Measurements from ENCODE around the gene POLR1A.

Gene POLR1A

DNA sequence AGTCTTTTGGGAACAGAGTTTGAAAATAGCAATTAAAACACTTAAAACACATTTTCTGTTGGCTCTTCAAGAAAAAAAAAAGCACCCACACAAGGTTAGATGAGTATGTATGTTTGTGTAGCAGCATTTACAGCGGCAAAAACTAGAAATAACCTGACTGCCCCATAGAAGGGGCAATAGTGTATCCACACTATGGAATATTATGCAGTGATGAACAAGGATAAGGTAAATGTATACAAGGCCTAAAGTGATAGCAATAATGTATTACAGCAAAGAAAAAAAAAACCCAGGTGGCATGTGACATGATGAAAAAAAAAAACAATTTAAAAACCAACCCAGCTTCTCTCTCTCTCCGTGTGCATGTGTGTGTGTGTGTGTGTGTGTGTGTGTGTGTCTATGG is 34.8 kb downstream of the POLR1A start:
- ATAC-seq (ENCODE audit: insufficient read depth, low read depth), result no peak
- DNase-seq, result no peak
- no peaks in the 10 kb centered on the region for H3K9me3 ChIP-seq (ENCODE audit: insufficient read depth, low read length, severe bottlenecking)
- no peak overlapping the region for H2AFZ ChIP-seq (ENCODE audit: low read depth, low read length)
- H4K20me1 ChIP-seq (ENCODE audit: insufficient read depth, low read length), result no peaks in the 10 kb centered on the region
- peaks cover 92% of the 10 kb centered on the region for H3K36me3 ChIP-seq (ENCODE audit: insufficient read depth, low read length)
- peaks cover 26% of the 10 kb centered on the region for H3K4me1 ChIP-seq (ENCODE audit: insufficient read depth, low read length)
- no peaks in the 10 kb centered on the region for H3K27me3 ChIP-seq (ENCODE audit: insufficient read depth, low read length, poor library complexity)
- TF ChIP-seq, protein P1, sequence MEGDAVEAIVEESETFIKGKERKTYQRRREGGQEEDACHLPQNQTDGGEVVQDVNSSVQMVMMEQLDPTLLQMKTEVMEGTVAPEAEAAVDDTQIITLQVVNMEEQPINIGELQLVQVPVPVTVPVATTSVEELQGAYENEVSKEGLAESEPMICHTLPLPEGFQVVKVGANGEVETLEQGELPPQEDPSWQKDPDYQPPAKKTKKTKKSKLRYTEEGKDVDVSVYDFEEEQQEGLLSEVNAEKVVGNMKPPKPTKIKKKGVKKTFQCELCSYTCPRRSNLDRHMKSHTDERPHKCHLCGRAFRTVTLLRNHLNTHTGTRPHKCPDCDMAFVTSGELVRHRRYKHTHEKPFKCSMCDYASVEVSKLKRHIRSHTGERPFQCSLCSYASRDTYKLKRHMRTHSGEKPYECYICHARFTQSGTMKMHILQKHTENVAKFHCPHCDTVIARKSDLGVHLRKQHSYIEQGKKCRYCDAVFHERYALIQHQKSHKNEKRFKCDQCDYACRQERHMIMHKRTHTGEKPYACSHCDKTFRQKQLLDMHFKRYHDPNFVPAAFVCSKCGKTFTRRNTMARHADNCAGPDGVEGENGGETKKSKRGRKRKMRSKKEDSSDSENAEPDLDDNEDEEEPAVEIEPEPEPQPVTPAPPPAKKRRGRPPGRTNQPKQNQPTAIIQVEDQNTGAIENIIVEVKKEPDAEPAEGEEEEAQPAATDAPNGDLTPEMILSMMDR (IDR thresholded peaks at IDR 0.05; ENCODE audit: borderline replicate concordance, extremely low read depth, low read length, poor library complexity, severe bottlenecking), result no peak
- TF ChIP-seq EZH2 (IDR thresholded peaks at IDR 0.05; ENCODE audit: borderline replicate concordance, low read depth, low read length, severe bottlenecking), result no peak
- H3K4me3 ChIP-seq (ENCODE audit: low read depth in 1 of 2, low read length in 2 of 2), result no peak overlapping the region
- no peak overlapping the region for H3K4me2 ChIP-seq (ENCODE audit: insufficient read depth, low read length)
- no peak overlapping the region for H3K27ac ChIP-seq (ENCODE audit: low read length)
- no peak overlapping the region for H3K9ac ChIP-seq (ENCODE audit: low read depth, low read length)
- no peaks in the 10 kb centered on the region for H3K79me2 ChIP-seq (ENCODE audit: insufficient read depth, low read length)

DNA sequence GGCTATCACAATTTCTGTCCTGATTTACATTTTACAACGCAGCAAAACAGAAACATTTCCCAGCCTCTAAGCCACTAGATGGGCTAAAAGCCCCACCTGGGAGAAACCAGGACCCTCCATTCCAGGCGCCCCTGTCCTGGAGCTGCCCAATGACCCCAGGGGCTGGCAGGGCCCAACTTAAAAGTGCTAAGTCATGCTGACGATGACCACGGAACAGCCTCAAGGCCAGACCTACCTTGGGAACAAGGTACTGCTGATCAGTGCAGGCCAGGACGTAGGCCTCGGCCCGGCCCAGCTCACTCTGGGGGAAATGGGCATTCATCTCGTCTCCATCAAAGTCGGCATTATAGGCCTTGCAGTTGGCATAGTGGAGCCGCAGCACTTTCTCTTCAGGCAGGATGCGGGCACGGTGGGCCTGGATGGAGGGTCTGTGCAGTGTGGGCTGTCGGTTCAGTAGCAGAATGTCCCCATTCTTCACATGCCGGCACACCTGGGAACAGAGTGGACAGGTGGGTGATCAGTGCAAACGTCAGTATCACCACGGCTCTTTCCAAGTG is 35.8 kb downstream of the POLR1A start:
- H3K36me3 ChIP-seq (ENCODE audit: insufficient read depth, low read length), result peaks cover 96% of the 10 kb centered on the region
- ATAC-seq (ENCODE audit: insufficient read depth, low read depth) (no peak), DNase-seq (no peak)
- no peaks in the 10 kb centered on the region for H3K9me3 ChIP-seq (ENCODE audit: insufficient read depth, low read length, severe bottlenecking)
- H4K20me1 ChIP-seq (ENCODE audit: insufficient read depth, low read length), result no peaks in the 10 kb centered on the region
- no peak overlapping the region for H3K4me2 ChIP-seq (ENCODE audit: insufficient read depth, low read length)
- no peaks in the 10 kb centered on the region for H3K27me3 ChIP-seq (ENCODE audit: insufficient read depth, low read length, poor library complexity)
- no peak overlapping the region for H3K4me3 ChIP-seq (ENCODE audit: low read depth in 1 of 2, low read length in 2 of 2)
- H3K79me2 ChIP-seq (ENCODE audit: insufficient read depth, low read length), result no peaks in the 10 kb centered on the region
- H2AFZ ChIP-seq (ENCODE audit: low read depth, low read length), result no peak overlapping the region
- H3K4me1 ChIP-seq (ENCODE audit: insufficient read depth, low read length), result peaks cover 26% of the 10 kb centered on the region
- TF ChIP-seq, protein P1 (IDR thresholded peaks at IDR 0.05; ENCODE audit: borderline replicate concordance, extremely low read depth, low read length, poor library complexity, severe bottlenecking), result no peak
- TF ChIP-seq EZH2 (IDR thresholded peaks at IDR 0.05; ENCODE audit: borderline replicate concordance, low read depth, low read length, severe bottlenecking), result no peak
- no peak overlapping the region for H3K9ac ChIP-seq (ENCODE audit: low read depth, low read length)
- H3K27ac ChIP-seq (ENCODE audit: low read length), result peak overlapping the region; percentile 69

DNA sequence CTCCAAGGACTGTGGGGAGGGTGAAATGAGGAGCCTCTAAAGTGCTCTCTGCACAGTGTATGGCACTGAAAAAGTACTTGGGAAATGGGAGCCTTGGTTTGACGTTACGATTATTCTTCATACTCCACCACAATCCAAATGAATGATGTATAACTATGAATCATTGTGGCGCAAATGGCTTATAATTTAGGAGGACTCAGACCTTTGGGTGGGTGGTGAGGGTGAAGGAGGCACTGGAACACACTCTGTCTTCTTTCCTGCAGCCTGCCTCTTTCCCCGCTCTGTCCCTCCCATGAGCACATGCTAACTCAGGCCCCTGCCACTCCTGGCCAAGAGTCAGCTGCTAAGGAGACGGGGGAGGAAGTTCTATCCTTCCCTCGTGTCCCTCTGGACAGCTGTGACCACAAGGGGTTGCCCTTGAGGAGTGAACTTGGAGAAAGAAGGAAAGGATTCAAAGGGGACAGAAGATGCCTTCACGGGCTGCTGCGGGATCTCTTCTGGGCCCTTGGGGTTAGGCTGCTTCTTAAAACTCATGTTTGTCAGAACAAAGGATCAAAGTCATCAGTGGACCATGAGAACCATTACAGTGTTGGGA is 36.5 kb downstream of the POLR1A start:
- ATAC-seq (ENCODE audit: insufficient read depth, low read depth) (no peak), DNase-seq (no peak)
- H3K4me1 ChIP-seq (ENCODE audit: insufficient read depth, low read length), result peaks cover 26% of the 10 kb centered on the region
- no peaks in the 10 kb centered on the region for H3K27me3 ChIP-seq (ENCODE audit: insufficient read depth, low read length, poor library complexity)
- H4K20me1 ChIP-seq (ENCODE audit: insufficient read depth, low read length), result no peaks in the 10 kb centered on the region
- no peaks in the 10 kb centered on the region for H3K9me3 ChIP-seq (ENCODE audit: insufficient read depth, low read length, severe bottlenecking)
- TF ChIP-seq, protein P1 (IDR thresholded peaks at IDR 0.05; ENCODE audit: borderline replicate concordance, extremely low read depth, low read length, poor library complexity, severe bottlenecking), result no peak
- no peak for TF ChIP-seq EZH2 (IDR thresholded peaks at IDR 0.05; ENCODE audit: borderline replicate concordance, low read depth, low read length, severe bottlenecking)
- H3K9ac ChIP-seq (ENCODE audit: low read depth, low read length), result 0 out of 2 replicates have a peak overlapping the region, but pooled peaks have one; percentile 12
- H3K79me2 ChIP-seq (ENCODE audit: insufficient read depth, low read length), result no peaks in the 10 kb centered on the region
- peak overlapping the region; percentile 69 for H3K27ac ChIP-seq (ENCODE audit: low read length)
- peaks cover 96% of the 10 kb centered on the region for H3K36me3 ChIP-seq (ENCODE audit: insufficient read depth, low read length)
- no peak overlapping the region for H3K4me3 ChIP-seq (ENCODE audit: low read depth in 1 of 2, low read length in 2 of 2)
- H3K4me2 ChIP-seq (ENCODE audit: insufficient read depth, low read length), result 0 out of 2 replicates have a peak overlapping the region, but pooled peaks have one; percentile 4
- H2AFZ ChIP-seq (ENCODE audit: low read depth, low read length), result no peak overlapping the region

Data from DND-41 (cell line).